NT2/D1 (cell line): ENCODE measurements around the gene KCNJ9.

ENCODE experiments used
- SUZ12 ChIP-seq: IDR thresholded peaks from 2 replicates; pipeline ENCODE4 v1.6.1; 2011; ENCODE audit not compliant: insufficient read length, insufficient read depth; ENCODE audit errors: extremely low read depth
- ZNF274 ChIP-seq: IDR thresholded peaks from 2 replicates; pipeline ENCODE4 v1.6.1; 2011; ENCODE audit warnings: mild to moderate bottlenecking, low read depth, low read length

DNA sequence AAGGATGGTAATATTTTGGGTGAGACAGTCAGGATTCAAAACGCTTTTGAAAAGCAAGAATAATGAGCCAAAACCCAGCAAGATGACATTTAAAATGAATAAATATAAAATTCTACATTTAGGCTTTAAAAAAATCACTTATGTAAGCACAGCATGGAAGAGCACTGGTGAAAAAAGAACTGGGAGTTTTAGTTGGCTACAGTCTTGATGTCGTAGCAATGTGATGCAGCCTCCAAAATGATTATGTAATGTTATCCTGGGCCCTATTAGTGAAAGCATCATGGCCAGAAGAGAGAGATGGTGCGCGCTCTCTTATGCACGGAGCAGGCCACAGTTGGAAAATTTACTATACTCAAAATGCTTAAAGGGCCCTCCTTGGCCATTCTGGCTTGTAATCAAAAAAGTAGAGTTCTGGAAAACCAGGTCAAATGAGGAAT lies 5.1 kb downstream of the KCNJ9 start:
- TF ChIP-seq ZNF274 (no peak), SUZ12 (no peak)
